ENCODE measurements around the gene ROR1. TPM values are rescaled to one million over a fixed set of nuclear protein-coding genes. Genes with fewer than 3 reads are reported as not detected.

Gene ROR1
- total RNA-seq, 1 experiment from 2014 or later, result 56.3 TPM

DNA sequence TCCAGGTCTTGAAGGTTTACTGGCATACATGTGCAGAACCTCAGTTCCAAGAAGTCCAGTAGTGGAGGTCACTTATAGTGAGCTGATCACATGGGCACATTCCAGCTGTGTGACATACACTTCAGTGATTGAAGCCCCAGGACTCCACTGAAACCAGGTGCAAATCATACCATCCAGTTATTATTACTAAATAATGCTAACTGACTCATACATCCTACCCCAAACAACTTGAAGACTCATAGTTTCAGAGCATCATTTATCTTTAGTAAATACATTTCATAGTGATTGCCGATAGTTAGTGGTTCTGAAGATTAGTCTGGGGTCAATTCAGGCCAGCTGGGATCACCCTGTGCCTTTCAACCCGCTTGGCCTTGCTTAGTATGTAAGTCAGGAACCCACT is 291.8 kb downstream of the ROR1 start:
- no peak for ATAC-seq
- Mint-ChIP-seq H3K27ac (no peak overlapping the region), H3K27me3 (ENCODE audit: low read depth) (peaks cover 18% of the 10 kb centered on the region), H3K9me3 (no peaks in the 10 kb centered on the region), H3K36me3 (peaks cover 7% of the 10 kb centered on the region; the same call in 1 of the 2 replicates), H3K4me1 (peaks cover 20% of the 10 kb centered on the region), H3K4me3 (no peak overlapping the region)
- ChIA-PET POLR2A (no interaction called here), CTCF (no interaction called here)
- TF ChIP-seq ZNF138 (CRISPR knock-in tag; conservative IDR thresholded peaks at IDR 0.05) (no peak), ZNF232 (CRISPR knock-in tag; IDR thresholded peaks at IDR 0.05) (no peak)
- DNase-seq (ENCODE audit: low spot score), result no peak

- Mint-ChIP-seq H3K27ac (no peak overlapping the region), H3K4me3 (no peak overlapping the region), H3K9me3 (no peaks in the 10 kb centered on the region), H3K4me1 (peaks cover 55% of the 10 kb centered on the region), H3K36me3 (no peaks in the 10 kb centered on the region), H3K27me3 (ENCODE audit: low read depth) (no peaks in the 10 kb centered on the region)
- no peak; the same call in none of the 2 replicates for ATAC-seq
- TF ChIP-seq HMGXB4 (CRISPR knock-in tag; IDR thresholded peaks at IDR 0.05) (no peak), ZBTB21 (CRISPR knock-in tag; IDR thresholded peaks at IDR 0.05; ENCODE audit: borderline replicate concordance) (no peak)
- ChIA-PET CTCF (interaction anchor here (1.1 to 2.1 kb wide), 2 partner anchors 65 to 381 kb away, joined by 4 to 7 read pairs; no protein-coding TSS in a partner anchor), POLR2A (no interaction called here)
- DNase-seq (ENCODE audit: low spot score), result no peak
Measured at GRCh38 chr1:64072089-64072793, 298.4 kb downstream of the ROR1 start.

DNA sequence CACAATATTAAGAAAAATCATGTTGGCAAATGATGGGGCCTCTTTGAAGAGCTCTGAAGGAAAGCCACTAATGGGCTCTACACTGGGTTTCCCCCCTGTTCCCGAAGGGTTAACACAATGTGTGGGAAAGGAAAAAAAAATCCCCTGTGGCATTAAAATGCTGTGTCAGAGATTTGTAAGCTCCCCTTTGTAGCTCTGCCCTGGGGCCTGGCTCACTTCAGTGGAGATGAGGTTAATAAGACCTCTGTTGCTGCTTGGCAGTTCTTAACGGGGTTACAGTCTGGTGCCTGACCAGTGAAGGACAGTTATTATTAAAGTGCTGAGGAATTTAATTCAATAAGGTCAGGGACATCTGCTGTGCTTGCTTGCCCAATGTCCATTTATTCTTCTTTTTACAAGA is 299.9 kb downstream of the ROR1 start:
- Mint-ChIP-seq H3K36me3 (no peaks in the 10 kb centered on the region), H3K9me3 (no peaks in the 10 kb centered on the region), H3K4me1 (peaks cover 55% of the 10 kb centered on the region), H3K27me3 (ENCODE audit: low read depth) (no peaks in the 10 kb centered on the region), H3K27ac (no peak overlapping the region), H3K4me3 (no peak overlapping the region)
- TF ChIP-seq IRF1 (CRISPR knock-in tag; IDR thresholded peaks at IDR 0.05) (no peak), ZSCAN18 (CRISPR knock-in tag; IDR thresholded peaks at IDR 0.05) (no peak), ZBTB21 (CRISPR knock-in tag; IDR thresholded peaks at IDR 0.05; ENCODE audit: borderline replicate concordance) (no peak)
- TF ChIP-seq, protein P1, sequence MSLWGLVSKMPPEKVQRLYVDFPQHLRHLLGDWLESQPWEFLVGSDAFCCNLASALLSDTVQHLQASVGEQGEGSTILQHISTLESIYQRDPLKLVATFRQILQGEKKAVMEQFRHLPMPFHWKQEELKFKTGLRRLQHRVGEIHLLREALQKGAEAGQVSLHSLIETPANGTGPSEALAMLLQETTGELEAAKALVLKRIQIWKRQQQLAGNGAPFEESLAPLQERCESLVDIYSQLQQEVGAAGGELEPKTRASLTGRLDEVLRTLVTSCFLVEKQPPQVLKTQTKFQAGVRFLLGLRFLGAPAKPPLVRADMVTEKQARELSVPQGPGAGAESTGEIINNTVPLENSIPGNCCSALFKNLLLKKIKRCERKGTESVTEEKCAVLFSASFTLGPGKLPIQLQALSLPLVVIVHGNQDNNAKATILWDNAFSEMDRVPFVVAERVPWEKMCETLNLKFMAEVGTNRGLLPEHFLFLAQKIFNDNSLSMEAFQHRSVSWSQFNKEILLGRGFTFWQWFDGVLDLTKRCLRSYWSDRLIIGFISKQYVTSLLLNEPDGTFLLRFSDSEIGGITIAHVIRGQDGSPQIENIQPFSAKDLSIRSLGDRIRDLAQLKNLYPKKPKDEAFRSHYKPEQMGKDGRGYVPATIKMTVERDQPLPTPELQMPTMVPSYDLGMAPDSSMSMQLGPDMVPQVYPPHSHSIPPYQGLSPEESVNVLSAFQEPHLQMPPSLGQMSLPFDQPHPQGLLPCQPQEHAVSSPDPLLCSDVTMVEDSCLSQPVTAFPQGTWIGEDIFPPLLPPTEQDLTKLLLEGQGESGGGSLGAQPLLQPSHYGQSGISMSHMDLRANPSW (CRISPR knock-in tag; conservative IDR thresholded peaks at IDR 0.05; ENCODE audit: low read depth), result no peak
- CTCF ChIA-PET, result no interaction called here
- POLR2A ChIA-PET, result no interaction called here
- ATAC-seq, result no peak
- DNase-seq (ENCODE audit: low spot score), result no peak

DNA sequence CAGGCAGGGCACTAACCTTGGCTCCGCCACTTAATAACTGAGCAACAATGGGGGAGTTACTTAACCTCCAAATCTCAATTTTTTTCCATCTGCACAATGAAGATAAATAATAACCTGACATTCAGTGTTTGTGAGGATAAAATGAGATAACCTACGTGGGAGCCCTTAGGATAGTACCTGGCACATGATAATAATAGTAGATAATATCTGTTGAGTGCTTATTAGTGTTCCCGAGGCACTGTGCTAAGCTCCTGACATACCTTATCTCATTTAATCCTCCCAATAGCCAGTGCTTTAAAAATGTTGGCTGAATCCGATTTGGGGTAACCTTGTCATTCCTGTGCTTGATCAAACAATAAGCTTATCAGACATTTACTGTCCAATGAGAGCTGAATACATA is 300.9 kb downstream of the ROR1 start:
- H3K4me3 Mint-ChIP-seq, result no peak overlapping the region
- H3K4me1 Mint-ChIP-seq, result peaks cover 52% of the 10 kb centered on the region
- DNase-seq (ENCODE audit: low spot score) (no peak), ATAC-seq (no peak)
- H3K27me3 Mint-ChIP-seq (ENCODE audit: low read depth), result no peaks in the 10 kb centered on the region
- H3K27ac Mint-ChIP-seq, result no peak overlapping the region
- H3K36me3 Mint-ChIP-seq, result no peaks in the 10 kb centered on the region
- H3K9me3 Mint-ChIP-seq, result no peaks in the 10 kb centered on the region
- ChIA-PET POLR2A (no interaction called here), CTCF (interaction anchor here (0.5 to 0.8 kb wide), 2 partner anchors 132 to 400 kb away, joined by 3 to 4 read pairs; no protein-coding TSS in a partner anchor)
- no peak for TF ChIP-seq ELF4 (CRISPR knock-in tag; IDR thresholded peaks at IDR 0.05; ENCODE audit: low read depth)
- TF ChIP-seq TEAD1 (CRISPR knock-in tag; IDR thresholded peaks at IDR 0.05), result no peak
- no peak for TF ChIP-seq ZNF396 (CRISPR knock-in tag; IDR thresholded peaks at IDR 0.05; ENCODE audit: borderline replicate concordance)
- no peak for TF ChIP-seq FOXK1 (CRISPR knock-in tag; IDR thresholded peaks at IDR 0.05)
- TF ChIP-seq ZNF317 (CRISPR knock-in tag; IDR thresholded peaks at IDR 0.05; ENCODE audit: borderline replicate concordance, low read depth), result no peak
- no peak for TF ChIP-seq ZSCAN18 (CRISPR knock-in tag; IDR thresholded peaks at IDR 0.05)
- TF ChIP-seq, protein P2, sequence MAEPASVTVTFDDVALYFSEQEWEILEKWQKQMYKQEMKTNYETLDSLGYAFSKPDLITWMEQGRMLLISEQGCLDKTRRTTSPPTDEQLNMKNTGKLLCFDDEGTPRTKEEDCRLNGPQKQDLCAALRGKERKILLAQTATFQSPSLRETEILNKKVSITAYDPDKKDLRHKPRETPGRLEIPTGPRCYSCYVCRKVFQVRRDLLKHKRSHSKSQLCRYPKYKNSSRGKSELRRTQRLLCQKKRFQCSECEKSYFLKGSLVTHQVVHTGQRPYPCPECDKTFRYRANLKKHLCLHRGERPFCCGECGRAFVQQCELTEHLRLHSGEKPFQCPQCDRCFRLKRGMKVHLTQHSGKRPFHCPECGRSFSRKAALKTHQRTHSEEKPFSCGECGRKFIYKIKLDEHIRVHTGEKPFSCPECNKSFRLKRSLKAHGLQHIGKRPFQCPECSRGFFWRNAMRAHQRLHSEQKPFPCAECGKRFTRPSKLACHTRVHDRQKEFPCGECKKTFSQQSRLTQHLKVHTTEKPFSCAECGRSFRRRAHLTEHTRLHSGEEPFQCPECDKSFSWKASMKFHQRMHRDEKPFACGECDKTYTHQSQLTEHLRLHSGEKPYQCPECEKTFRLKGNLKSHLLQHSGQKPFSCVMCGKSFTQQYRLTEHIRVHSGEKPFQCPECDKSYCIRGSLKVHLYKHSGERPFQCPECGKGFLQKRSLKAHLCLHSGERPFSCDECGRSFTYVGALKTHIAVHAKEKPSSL (CRISPR knock-in tag; conservative IDR thresholded peaks at IDR 0.05), result no peak
- no peak for TF ChIP-seq HMGA2 (CRISPR knock-in tag; IDR thresholded peaks at IDR 0.05)
- TF ChIP-seq ZBTB21 (CRISPR knock-in tag; IDR thresholded peaks at IDR 0.05; ENCODE audit: borderline replicate concordance), result no peak
